IMR-90 (cell line): ENCODE data around the gene PARD6G. TPM values are rescaled to one million over a fixed set of nuclear protein-coding genes. Genes with fewer than 3 reads are reported as not detected.

Source experiments
- ATAC-seq: fragments of 200-7000 bp; cut with Tn5 transposase; 2 replicates; pipeline ENCODE4 v1.9.1; 2020; ENCODE audit warnings: low read depth, mild to moderate bottlenecking, moderate library complexity
- BruUV-seq: library from RNA; stranded (reverse); fragments of 400-500 nt; replicated peaks from 2 replicates; lab custom pipeline; 2021; lab: Mats Ljungman, UMichigan
- CTCF ChIA-PET: fragments of 300-600 bp; formaldehyde crosslinking; extraction: SDS; loops from one replicate; lab custom pipeline; 2021; ENCODE audit warnings: antibody characterized with exemption; lab: Yijun Ruan, JAX
- POLR2A ChIA-PET: fragments of 300-600 bp; sonication (Branson Sonifier 250); formaldehyde crosslinking; loops from one replicate; lab custom pipeline; 2022; ENCODE audit warnings: antibody characterized with exemption; ENCODE audit not compliant: unreplicated experiment; lab: Charles Lee
- DNase-seq: peaks from one replicate; pipeline ENCODE4 v3.0.0; 2013
- H2AFZ ChIP-seq: replicated peaks from 2 replicates; pipeline ENCODE3; 2013; ENCODE audit warnings: low read length, mild to moderate bottlenecking; ENCODE audit not compliant: poor library complexity
- H2AK5ac ChIP-seq: 2 replicates; pipeline ENCODE4 v1.6.1; 2013; ENCODE audit warnings: low read depth, low read length, inconsistent platforms
- H2AK9ac ChIP-seq: replicated peaks from 2 replicates; pipeline ENCODE3; 2013; ENCODE audit warnings: mild to moderate bottlenecking, low read depth, low read length, moderate library complexity; ENCODE audit not compliant: poor library complexity
- H2BK120ac ChIP-seq: 2 replicates; pipeline ENCODE4 v1.6.1; 2013; ENCODE audit warnings: low read depth, low read length, inconsistent platforms
- H2BK15ac ChIP-seq: 3 replicates; pipeline ENCODE4 v1.6.1; 2013; ENCODE audit warnings: low read depth, low read length, inconsistent platforms
- H2BK20ac ChIP-seq: 2 replicates; pipeline ENCODE4 v1.6.1; 2013; ENCODE audit warnings: low read depth, mild to moderate bottlenecking, inconsistent platforms, low read length, moderate library complexity
- H2BK5ac ChIP-seq: 2 replicates; pipeline ENCODE4 v1.6.1; 2013; ENCODE audit warnings: mild to moderate bottlenecking, low read depth, low read length, inconsistent platforms; ENCODE audit not compliant: poor library complexity, severe bottlenecking
- H3K14ac ChIP-seq: replicated peaks from 2 replicates; pipeline ENCODE4 v1.6.1; 2013; ENCODE audit warnings: low read depth, low read length, inconsistent platforms
- H3K18ac ChIP-seq: 2 replicates; pipeline ENCODE4 v1.6.1; 2013; ENCODE audit warnings: low read depth, low read length, control low read depth
- H3K23ac ChIP-seq: 2 replicates; pipeline ENCODE4 v1.6.1; 2013; ENCODE audit warnings: low read depth, low read length, inconsistent platforms
- H3K27ac ChIP-seq: 2 replicates; pipeline ENCODE4 v1.5.1; 2013; ENCODE audit warnings: mild to moderate bottlenecking, control low read depth, low read length; ENCODE audit not compliant: insufficient read depth
- H3K27me3 ChIP-seq: 2 replicates; pipeline ENCODE4 v1.6.1; 2013; ENCODE audit warnings: low read length; ENCODE audit not compliant: control insufficient read depth, insufficient read depth
- H3K36me3 ChIP-seq: 2 replicates; pipeline ENCODE4 v1.6.1; 2013; ENCODE audit warnings: low read length, mixed read lengths; ENCODE audit not compliant: control insufficient read depth, insufficient read depth
- H3K4ac ChIP-seq: 2 replicates; pipeline ENCODE4 v1.6.1; 2013; ENCODE audit warnings: low read depth, low read length, inconsistent platforms
- H3K4me1 ChIP-seq: 2 replicates; pipeline ENCODE4 v1.6.1; 2013; ENCODE audit warnings: low read length, mixed read lengths; ENCODE audit not compliant: control insufficient read depth, insufficient read depth
- H3K4me2 ChIP-seq: 2 replicates; pipeline ENCODE4 v1.6.1; 2013; ENCODE audit warnings: low read depth, mild to moderate bottlenecking, control low read depth, low read length, moderate library complexity
- H3K4me3 ChIP-seq: 2 replicates; pipeline ENCODE4 v1.5.1; 2013; ENCODE audit warnings: low read depth, mild to moderate bottlenecking, control low read depth, low read length, moderate library complexity; ENCODE audit not compliant: insufficient read depth
- H3K56ac ChIP-seq: 2 replicates; pipeline ENCODE4 v1.6.1; 2013; ENCODE audit warnings: low read length, inconsistent platforms; ENCODE audit not compliant: insufficient read depth; ENCODE audit errors: extremely low read depth
- H3K79me1 ChIP-seq, 2 experiments: 2 replicates each; pipeline ENCODE4 v1.6.1; 2013; ENCODE audit warnings: low read length in 2 of 2, inconsistent platforms in 1 of 2, low read depth in 1 of 2
- H3K9ac ChIP-seq: 2 replicates; pipeline ENCODE4 v1.6.1; 2013; ENCODE audit warnings: low read depth, low read length, control low read depth
- H3K9me1 ChIP-seq: 2 replicates; pipeline ENCODE4 v1.6.1; 2013; ENCODE audit warnings: low read length, inconsistent platforms; ENCODE audit not compliant: insufficient read depth
- H3K9me3 ChIP-seq: 2 replicates; pipeline ENCODE4 v1.6.1; 2013; ENCODE audit warnings: low read length; ENCODE audit not compliant: control insufficient read depth, insufficient read depth
- H4K20me1 ChIP-seq: 2 replicates; pipeline ENCODE4 v1.6.1; 2013; ENCODE audit warnings: low read length, inconsistent platforms; ENCODE audit not compliant: insufficient read depth
- H4K5ac ChIP-seq: 2 replicates; pipeline ENCODE4 v1.6.1; 2013; ENCODE audit warnings: mild to moderate bottlenecking, low read depth, low read length, control low read depth
- H4K8ac ChIP-seq, 2 experiments: 2 replicates each; pipeline ENCODE4 v1.6.1; 2013; ENCODE audit warnings: low read depth in 2 of 2, low read length in 2 of 2, control low read depth in 1 of 2, inconsistent platforms in 1 of 2
- H4K91ac ChIP-seq: 2 replicates; pipeline ENCODE4 v1.6.1; 2013; ENCODE audit warnings: low read depth, low read length, inconsistent platforms; ENCODE audit not compliant: insufficient read depth
- BHLHE40 ChIP-seq: fragments of 150-350 bp; IDR thresholded peaks from 2 replicates; pipeline ENCODE4 v1.6.1; 2016; ENCODE audit warnings: mild to moderate bottlenecking, low read depth, low read length
- CEBPB ChIP-seq: IDR thresholded peaks from 2 replicates; pipeline ENCODE4 v1.6.1; 2012; ENCODE audit warnings: low read depth, low read length, improper control_type of control experiment
- CHD1 ChIP-seq: IDR thresholded peaks from 2 replicates; pipeline ENCODE4 v1.6.1; 2012; ENCODE audit warnings: low read depth, low read length, improper control_type of control experiment
- CTCF ChIP-seq: conservative IDR thresholded peaks from 2 replicates; pipeline ENCODE4 v1.5.1; 2012; ENCODE audit warnings: mild to moderate bottlenecking, low read depth, low read length, improper control_type of control experiment
- ELK1 ChIP-seq: fragments of 150-350 bp; IDR thresholded peaks from 2 replicates; pipeline ENCODE4 v1.6.1; 2016; ENCODE audit warnings: low read depth, mild to moderate bottlenecking, low read length, moderate library complexity, borderline replicate concordance
- FOS ChIP-seq: fragments of 150-350 bp; IDR thresholded peaks from 2 replicates; pipeline ENCODE4 v1.6.1; 2016; ENCODE audit warnings: low read depth, low read length
- MAFK ChIP-seq: IDR thresholded peaks from 2 replicates; pipeline ENCODE4 v1.6.1; 2012; ENCODE audit warnings: low read depth, low read length, improper control_type of control experiment
- MAZ ChIP-seq: IDR thresholded peaks from 2 replicates; pipeline ENCODE4 v1.6.1; 2012; ENCODE audit warnings: low read depth, mild to moderate bottlenecking, low read length, improper control_type of control experiment, moderate library complexity, borderline replicate concordance
- MXI1 ChIP-seq: IDR thresholded peaks from 2 replicates; pipeline ENCODE4 v1.6.1; 2012; ENCODE audit warnings: low read depth, mild to moderate bottlenecking, low read length, moderate library complexity, borderline replicate concordance
- NFE2L2 ChIP-seq: fragments of 150-350 bp; IDR thresholded peaks from 2 replicates; pipeline ENCODE4 v1.6.1; 2016; ENCODE audit warnings: low read depth, mild to moderate bottlenecking, low read length
- POLR2A ChIP-seq: IDR thresholded peaks from 2 replicates; pipeline ENCODE4 v1.6.1; 2012; ENCODE audit warnings: mild to moderate bottlenecking, low read depth, low read length
- RAD21 ChIP-seq: IDR thresholded peaks from 2 replicates; pipeline ENCODE4 v1.6.1; 2012; ENCODE audit warnings: low read length, improper control_type of control experiment
- RCOR1 ChIP-seq: IDR thresholded peaks from 2 replicates; pipeline ENCODE4 v1.6.1; 2012; ENCODE audit warnings: mild to moderate bottlenecking, low read length, improper control_type of control experiment; ENCODE audit not compliant: insufficient replicate concordance
- RFX5 ChIP-seq: IDR thresholded peaks from 2 replicates; pipeline ENCODE4 v1.8.0; 2012; ENCODE audit warnings: low read depth, mild to moderate bottlenecking, low read length, moderate library complexity
- SMC3 ChIP-seq: fragments of 150-350 bp; IDR thresholded peaks from 2 replicates; pipeline ENCODE4 v1.6.1; 2016; ENCODE audit warnings: low read depth, mild to moderate bottlenecking, antibody characterized with exemption, low read length, moderate library complexity
- USF2 ChIP-seq: fragments of 150-350 bp; IDR thresholded peaks from 2 replicates; pipeline ENCODE4 v1.6.1; 2017; ENCODE audit warnings: mild to moderate bottlenecking, antibody characterized with exemption, low read length, low read depth
- WGBS, 2 experiments: methylation state at CpG; one replicate each; pipeline versions ENCODE4 v1.1.5 to v1.1.7; 2013; ENCODE audit warnings: missing lambda C conversion rate in 2 of 2; ENCODE audit not compliant: insufficient read length in 1 of 2; ENCODE audit errors: extremely low coverage in 2 of 2; 5-methylcytosine and 5-hydroxymethylcytosine counted together
- dilution Hi-C: fragments of 300-500 bp; cut with HindIII; formaldehyde crosslinking; loops from one replicate; pipeline ENCODE4 v1.14.3; 2018; ENCODE audit warnings: low sequenced_read_pairs; ENCODE audit not compliant: unreplicated experiment
- in situ Hi-C: fragments of 300-500 bp; cut with MboI; formaldehyde crosslinking; loops from 3 replicates; pipeline ENCODE4 v1.14.3; 2019; ENCODE audit warnings: low sequenced_read_pairs, inconsistent platforms, mixed read lengths
- intact Hi-C: fragments of 100-400 bp; cut with micrococcal nuclease; formaldehyde crosslinking; loops from 2 replicates; pipeline ENCODE4 v1.10.0; 2022
- polyA plus RNA-seq, 3 experiments: library from polyadenylated mRNA; depleted of rRNA; stranded (reverse); fragments of >200 nt; gene quantifications; 2 replicates each; pipeline ENCODE4 v1.2.3, GENCODE V29; 2012; ENCODE audit warnings: low replicate concordance in 1 of 3
- total RNA-seq: library from RNA; depleted of rRNA; stranded (reverse); fragments of >200 nt; gene quantifications from 2 replicates; pipeline ENCODE4 v1.2.3, GENCODE V29; 2012

PARD6G gene
- total and polyA plus RNA-seq, 2 of the 4 experiments (the other 2 are of a cell fraction), result 2.5 to 4.6 TPM

- intact Hi-C loops, result no loop called here
- Histone ChIP-seq H3K27ac (no peak overlapping the region), H3K14ac (no peak overlapping the region), H3K9me3 (no peaks in the 10 kb centered on the region), H4K8ac (no peak overlapping the region), H3K56ac (no peak overlapping the region), H4K5ac (no peak overlapping the region), H2BK5ac (no peak overlapping the region), H3K4me1 (no peaks in the 10 kb centered on the region; the same call in 1 of the 2 replicates), H2AFZ (no peak overlapping the region), H2BK20ac (no peak overlapping the region), H3K4ac (no peak overlapping the region), H3K18ac (no peak overlapping the region), H3K4me2 (no peak overlapping the region), H2AK9ac (no peak overlapping the region), H4K20me1 (peaks cover 13% of the 10 kb centered on the region; the same call in 1 of the 2 replicates), H2AK5ac (no peak overlapping the region), H3K9ac (no peak overlapping the region), H3K79me1 (peaks cover 0 to 10% of the 10 kb centered on the region in 2 experiments; a peak in 1 of 4 replicates), H2BK120ac (no peak overlapping the region), H3K27me3 (no peaks in the 10 kb centered on the region), H3K36me3 (no peaks in the 10 kb centered on the region), H3K4me3 (no peak overlapping the region), H2BK15ac (no peak overlapping the region), H3K9me1 (no peaks in the 10 kb centered on the region), H3K23ac (no peak overlapping the region), H4K91ac (no peak overlapping the region)
- DNase-seq (no peak), ATAC-seq (no peak)
- dilution Hi-C loops, result no loop called here
- TF ChIP-seq FOS (no peak), BHLHE40 (no peak), NFE2L2 (no peak), CHD1 (no peak), RFX5 (no peak), RAD21 (no peak), POLR2A (no peak), SMC3 (no peak), ELK1 (no peak), CTCF (no peak), RCOR1 (no peak), MAZ (no peak), USF2 (no peak), MAFK (no peak), CEBPB (no peak), MXI1 (no peak)
- BruUV-seq, result no TSS peak
- CTCF ChIA-PET, result no interaction called here
- in situ Hi-C loops, result no loop called here
- POLR2A ChIA-PET, result no interaction called here
- WGBS, 2 experiments, result 80% methylated on average over 1 of the region's 8 CpGs; no CpG with 5 or more reads in 1 of the 2 experiments
These were observed 13.4 kb downstream of the PARD6G start for GRCh38 chr18:80233899-80234298.
